Suprapubic skin (tissue), 4 donors: ENCODE data around the gene AOX1. TPM values are rescaled to one million over a fixed set of nuclear protein-coding genes. Genes with fewer than 3 reads are reported as not detected.

Experiments used
- DNase-seq, 2 donors: peaks; one replicate each; pipeline ENCODE4 v3.0.0-alpha.2; 2019; ENCODE audit warnings: low spot score in 2 of 2
- H3K27ac ChIP-seq: fragments of 200-600 bp; sonication (generic); one replicate; pipeline ENCODE4 v1.5.1; 2019
- H3K27me3 ChIP-seq: fragments of 200-600 bp; sonication (generic); one replicate; pipeline ENCODE4 v1.5.1; 2019
- H3K36me3 ChIP-seq: fragments of 200-600 bp; sonication (generic); one replicate; pipeline ENCODE4 v1.5.1; 2019
- H3K4me1 ChIP-seq: fragments of 200-600 bp; sonication (generic); one replicate; pipeline ENCODE4 v1.5.1; 2019
- H3K4me3 ChIP-seq: fragments of 200-600 bp; sonication (generic); one replicate; pipeline ENCODE4 v1.5.1; 2019; ENCODE audit warnings: mild to moderate bottlenecking
- H3K9me3 ChIP-seq: fragments of 200-600 bp; sonication (generic); one replicate; pipeline ENCODE4 v1.5.1; 2019
- CTCF ChIP-seq, 2 donors: fragments of 200-600 bp in 1 of 2; fragments of 450-650 bp in 1 of 2; sonication (generic) in 1 of 2; IDR thresholded peaks; one replicate each; pipeline ENCODE4 v1.5.1; 2016 to 2019; ENCODE audit warnings: antibody characterized with exemption in 2 of 2, mild to moderate bottlenecking in 1 of 2, moderate library complexity in 1 of 2
- EP300 ChIP-seq: sonication (generic); formaldehyde crosslinking; IDR thresholded peaks from one replicate; pipeline ENCODE4 v1.6.1; 2017; ENCODE audit warnings: antibody characterized with exemption
- POLR2A ChIP-seq, 2 donors: fragments of 450-650 bp; IDR thresholded peaks; one replicate each; pipeline ENCODE4 v1.6.1; 2017; ENCODE audit warnings: antibody characterized with exemption in 2 of 2, mild to moderate bottlenecking in 2 of 2, moderate library complexity in 2 of 2
- POLR2AphosphoS5 ChIP-seq, 3 donors: sonication (generic); formaldehyde crosslinking; IDR thresholded peaks; one replicate each; pipeline ENCODE4 v1.6.1; 2017; ENCODE audit warnings: antibody characterized with exemption in 3 of 3
- WGBS: methylation state at CpG from one replicate; pipeline ENCODE4 v1.1.5; 2018; 5-methylcytosine and 5-hydroxymethylcytosine counted together
- total RNA-seq, 4 donors: library from RNA; depleted of rRNA; stranded (reverse); fragments of >200 nt; gene quantifications; one replicate each; pipeline ENCODE4 v1.1.0, GENCODE V29; 2016

AOX1 gene
- total RNA-seq, 4 donors from 2014 or later = 20.1 to 46.9 (median 30.4) TPM

GRCh38 chr2:200616656-200617055, 30.8 kb downstream of the AOX1 start:
- H3K36me3 ChIP-seq = peaks cover 5% of the 10 kb centered on the region
- no peak overlapping the region for H3K4me3 ChIP-seq
- H3K9me3 ChIP-seq = no peaks in the 10 kb centered on the region
- no peak overlapping the region for H3K27ac ChIP-seq
- DNase-seq = no peak
- TF ChIP-seq EP300 (no peak), CTCF (IDR thresholded peaks at IDR 0.05) (no peak), POLR2AphosphoS5 (IDR thresholded peaks at IDR 0.05) (no peak), POLR2A (IDR thresholded peaks at IDR 0.05) (no peak)
- H3K27me3 ChIP-seq = no peaks in the 10 kb centered on the region
- 69% methylated on average over 4 of the region's 4 CpGs for WGBS
- no peaks in the 10 kb centered on the region for H3K4me1 ChIP-seq

- no peaks in the 10 kb centered on the region for H3K9me3 ChIP-seq
- WGBS = 50% methylated on average over 6 of the region's 6 CpGs
- no peak overlapping the region for H3K27ac ChIP-seq
- H3K36me3 ChIP-seq = peaks cover 5% of the 10 kb centered on the region
- no peaks in the 10 kb centered on the region for H3K27me3 ChIP-seq
- TF ChIP-seq POLR2A (IDR thresholded peaks at IDR 0.05) (no peak), CTCF (IDR thresholded peaks at IDR 0.05) (no peak), EP300 (no peak), POLR2AphosphoS5 (IDR thresholded peaks at IDR 0.05) (no peak)
- H3K4me1 ChIP-seq = no peaks in the 10 kb centered on the region
- no peak overlapping the region for H3K4me3 ChIP-seq
- DNase-seq = no peak
These were observed 31.6 kb downstream of the AOX1 start for GRCh38 chr2:200617156-200618053.

GRCh38 chr2:200618054-200618419, 32.2 kb downstream of the AOX1 start:
- no peak for DNase-seq
- no peaks in the 10 kb centered on the region for H3K27me3 ChIP-seq
- WGBS = 66% methylated on average over 3 of the region's 3 CpGs
- H3K36me3 ChIP-seq = peaks cover 5% of the 10 kb centered on the region
- no peak overlapping the region for H3K27ac ChIP-seq
- TF ChIP-seq CTCF (IDR thresholded peaks at IDR 0.05) (no peak), POLR2AphosphoS5 (IDR thresholded peaks at IDR 0.05) (no peak), EP300 (no peak), POLR2A (IDR thresholded peaks at IDR 0.05) (no peak)
- H3K4me1 ChIP-seq = no peaks in the 10 kb centered on the region
- no peak overlapping the region for H3K4me3 ChIP-seq
- H3K9me3 ChIP-seq = no peaks in the 10 kb centered on the region

GRCh38 chr2:200618590-200619021, 32.8 kb downstream of the AOX1 start:
- no peak for DNase-seq

More at GRCh38 chr2:200618590-200619021, 32.8 kb downstream of the AOX1 start:
- TF ChIP-seq POLR2A (IDR thresholded peaks at IDR 0.05) (no peak), CTCF (IDR thresholded peaks at IDR 0.05) (no peak), EP300 (no peak), POLR2AphosphoS5 (IDR thresholded peaks at IDR 0.05) (no peak)
- H3K27ac ChIP-seq = no peak overlapping the region
- peaks cover 8% of the 10 kb centered on the region for H3K36me3 ChIP-seq
- 33% methylated on average over 3 of the region's 3 CpGs for WGBS
- H3K4me1 ChIP-seq = no peaks in the 10 kb centered on the region
- no peaks in the 10 kb centered on the region for H3K27me3 ChIP-seq
- H3K9me3 ChIP-seq = no peaks in the 10 kb centered on the region
- H3K4me3 ChIP-seq = no peak overlapping the region
